Measurements from ENCODE around the gene VPS13D. TPM values are rescaled to one million over a fixed set of nuclear protein-coding genes. Genes with fewer than 3 reads are reported as not detected.

The VPS13D gene
- total and polyA plus RNA-seq, 2 of the 4 experiments (the other 2 are of a cell fraction): 9.0 to 16.3 TPM

- H4K91ac ChIP-seq (ENCODE audit: insufficient read depth, low read depth, low read length): no peak overlapping the region
- in situ Hi-C loops (cut with MboI; ENCODE audit: low sequenced_read_pairs): no loop called here
- H4K20me1 ChIP-seq (ENCODE audit: insufficient read depth, low read length): no peaks in the 10 kb centered on the region
Observed at GRCh38 chr1:12346483-12347151, 116.8 kb downstream of the VPS13D start.

More at GRCh38 chr1:12346483-12347151, 116.8 kb downstream of the VPS13D start:
- Histone ChIP-seq H3K23ac (ENCODE audit: low read depth, low read length) (no peak overlapping the region), H3K56ac (ENCODE audit: extremely low read depth, insufficient read depth, low read length) (no peak overlapping the region), H3K4me1 (ENCODE audit: control insufficient read depth, insufficient read depth, low read length) (no peaks in the 10 kb centered on the region), H3K4me2 (ENCODE audit: low read depth, low read length) (no peak overlapping the region), H2BK120ac (ENCODE audit: low read depth, low read length) (no peak overlapping the region), H3K9me1 (ENCODE audit: insufficient read depth, low read length) (peaks cover 2% of the 10 kb centered on the region; the same call in 1 of the 2 replicates), H3K27ac (ENCODE audit: insufficient read depth, low read length) (no peak overlapping the region), H3K36me3 (ENCODE audit: control insufficient read depth, insufficient read depth, low read length) (peaks cover 23% of the 10 kb centered on the region), H3K14ac (replicated peaks; ENCODE audit: low read depth, low read length) (no peak overlapping the region), H3K27me3 (ENCODE audit: control insufficient read depth, insufficient read depth, low read length) (no peaks in the 10 kb centered on the region), H4K5ac (ENCODE audit: low read depth, low read length) (no peak overlapping the region), H3K9me3 (ENCODE audit: control insufficient read depth, insufficient read depth, low read length) (no peaks in the 10 kb centered on the region), H2AK9ac (replicated peaks; ENCODE audit: low read depth, low read length, poor library complexity) (no peak overlapping the region), H4K8ac (ENCODE audit: low read depth in 2 of 2, low read length in 2 of 2) (no peak overlapping the region), H2BK5ac (ENCODE audit: low read depth, low read length, poor library complexity, severe bottlenecking) (no peak overlapping the region), H3K9ac (ENCODE audit: low read depth, low read length) (no peak overlapping the region), H2BK15ac (ENCODE audit: low read depth, low read length) (no peak overlapping the region), H2AFZ (replicated peaks; ENCODE audit: low read length, poor library complexity) (no peak overlapping the region), H2AK5ac (ENCODE audit: low read depth, low read length) (no peak overlapping the region), H3K4ac (ENCODE audit: low read depth, low read length) (no peak overlapping the region), H3K79me1 (ENCODE audit: low read depth in 1 of 2, low read length in 2 of 2) (no peaks in the 10 kb centered on the region), H3K18ac (ENCODE audit: low read depth, low read length) (no peak overlapping the region), H2BK20ac (ENCODE audit: low read depth, low read length) (no peak overlapping the region), H3K4me3 (ENCODE audit: insufficient read depth, low read depth, low read length) (no peak overlapping the region)
- no CpG with 5 or more reads among the region's 5 CpGs for WGBS, 2 experiments (ENCODE audit: extremely low coverage in 2 of 2, insufficient read length in 1 of 2)
- dilution Hi-C loops (cut with HindIII; ENCODE audit: low sequenced_read_pairs, unreplicated experiment): no loop called here
- no peak for DNase-seq
- intact Hi-C loops (cut with micrococcal nuclease): no loop called here
- POLR2A ChIA-PET (ENCODE audit: unreplicated experiment): no interaction called here
- ATAC-seq (ENCODE audit: low read depth): no peak
- no TSS peak for BruUV-seq (replicated peaks)
- TF ChIP-seq RAD21 (IDR thresholded peaks at IDR 0.05; ENCODE audit: low read length): no peak
- TF ChIP-seq BHLHE40 (IDR thresholded peaks at IDR 0.05; ENCODE audit: low read depth, low read length): no peak
- no peak for TF ChIP-seq MAFK (IDR thresholded peaks at IDR 0.05; ENCODE audit: low read depth, low read length)
- no peak for TF ChIP-seq CHD1 (IDR thresholded peaks at IDR 0.05; ENCODE audit: low read depth, low read length)
- CTCF ChIA-PET: no interaction called here
